D341Med (cell line): ENCODE data around the gene VILL.

Experiments used
- DNase-seq: peaks from one replicate; pipeline ENCODE4 v3.0.0; 2012; ENCODE audit warnings: low spot score

The VILL gene

DNA sequence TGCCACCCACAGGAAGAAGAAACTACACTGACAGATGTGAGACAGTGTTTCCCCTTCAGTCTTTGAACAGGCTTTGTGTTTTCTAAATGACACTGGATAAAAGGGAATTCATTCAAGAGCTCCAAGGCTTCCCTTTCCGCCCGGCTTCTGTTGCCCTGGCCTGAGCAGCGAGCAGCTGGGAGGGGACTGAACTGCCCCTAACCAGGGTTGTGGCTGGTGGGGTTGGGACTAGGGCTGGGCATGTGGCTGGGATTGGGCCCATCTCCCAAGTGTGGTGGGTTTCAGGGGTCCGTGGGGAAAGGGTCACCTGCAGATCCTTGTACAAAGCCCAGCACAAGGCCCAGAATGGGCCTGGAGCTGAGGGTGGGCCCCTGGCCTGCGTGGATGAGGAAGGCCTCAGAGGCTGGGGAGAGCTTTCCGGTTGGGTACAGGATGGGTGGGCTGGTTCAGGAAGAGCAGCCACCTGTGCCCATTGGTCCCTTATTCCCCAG, 10.4 kb downstream of the VILL start:
- DNase-seq, result no peak

GRCh38 chr3:38001456-38002081, 11.0 kb downstream of the VILL start:
- DNase-seq, result no peak

DNA sequence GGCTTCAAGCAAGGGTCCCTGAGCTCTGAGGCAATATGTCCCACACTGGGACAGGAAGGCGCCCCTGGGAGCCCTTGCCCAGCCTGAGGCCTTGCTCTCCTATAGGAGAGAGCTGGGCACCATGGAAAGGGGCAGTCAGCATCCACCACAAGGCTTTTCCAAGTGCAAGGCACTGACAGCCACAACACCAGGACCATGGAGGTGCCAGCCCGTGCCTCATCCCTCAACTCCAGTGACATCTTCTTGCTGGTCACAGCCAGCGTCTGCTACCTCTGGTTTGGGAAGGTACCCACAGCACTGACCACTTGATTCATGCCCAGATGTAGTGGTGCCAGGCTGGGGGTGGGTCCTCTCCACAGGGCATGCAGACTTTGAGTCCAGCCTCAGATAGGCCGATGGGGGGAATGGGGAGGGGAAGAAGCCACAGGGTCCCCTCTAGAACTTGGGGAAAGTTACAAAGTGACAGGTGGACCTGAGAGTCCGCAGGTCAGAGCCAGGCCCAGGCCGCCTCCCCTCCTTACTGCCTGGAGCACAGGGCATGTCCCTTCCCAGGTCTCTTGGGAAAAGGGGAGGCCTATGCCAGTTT, 11.8 kb downstream of the VILL start:
- DNase-seq, result no peak

- no peak for DNase-seq
These were observed 12.4 kb downstream of the VILL start for GRCh38 chr3:38002940-38003339.

GRCh38 chr3:38003371-38003816, 12.8 kb downstream of the VILL start:
- peak; percentile 82 for DNase-seq

- no peak for DNase-seq
These were observed 13.3 kb downstream of the VILL start for GRCh38 chr3:38003817-38004414.

DNA sequence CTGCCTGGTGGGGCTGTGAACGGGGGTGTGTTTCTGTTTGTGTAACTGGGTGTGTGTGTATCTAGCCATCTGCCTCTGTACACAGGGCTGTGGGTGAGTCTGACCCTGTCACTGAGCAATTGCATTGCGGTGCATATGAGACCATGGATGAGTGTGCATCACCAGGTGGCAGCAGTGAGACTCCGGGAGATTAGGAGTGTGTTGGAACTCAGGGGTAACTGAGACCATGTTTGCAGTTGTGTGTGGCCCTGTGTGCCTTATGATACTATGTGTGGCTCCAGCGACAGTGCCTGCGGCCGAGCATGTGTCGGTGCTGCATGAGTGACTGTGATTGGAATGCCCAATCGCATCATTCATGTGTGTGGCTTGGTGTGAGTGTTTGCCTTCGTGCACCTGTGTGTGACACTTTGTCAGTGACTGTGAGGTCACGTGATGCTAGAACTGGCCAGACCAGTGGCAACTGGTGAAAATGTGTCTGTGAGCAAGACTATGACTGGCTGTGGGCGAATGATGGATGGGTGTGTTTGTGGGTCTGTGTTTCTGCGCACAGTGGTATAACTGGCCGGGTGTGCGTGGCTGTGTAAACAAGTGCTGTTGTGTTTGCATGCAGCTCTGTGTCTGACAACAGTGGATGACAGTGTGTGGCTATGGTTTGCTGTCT, 14.0 kb downstream of the VILL start:
- peak; percentile 78 for DNase-seq

- no peak for DNase-seq
These were observed 14.8 kb downstream of the VILL start for GRCh38 chr3:38005076-38006020.

- DNase-seq, result no peak
These were observed 15.4 kb downstream of the VILL start for GRCh38 chr3:38006031-38006430.

DNA sequence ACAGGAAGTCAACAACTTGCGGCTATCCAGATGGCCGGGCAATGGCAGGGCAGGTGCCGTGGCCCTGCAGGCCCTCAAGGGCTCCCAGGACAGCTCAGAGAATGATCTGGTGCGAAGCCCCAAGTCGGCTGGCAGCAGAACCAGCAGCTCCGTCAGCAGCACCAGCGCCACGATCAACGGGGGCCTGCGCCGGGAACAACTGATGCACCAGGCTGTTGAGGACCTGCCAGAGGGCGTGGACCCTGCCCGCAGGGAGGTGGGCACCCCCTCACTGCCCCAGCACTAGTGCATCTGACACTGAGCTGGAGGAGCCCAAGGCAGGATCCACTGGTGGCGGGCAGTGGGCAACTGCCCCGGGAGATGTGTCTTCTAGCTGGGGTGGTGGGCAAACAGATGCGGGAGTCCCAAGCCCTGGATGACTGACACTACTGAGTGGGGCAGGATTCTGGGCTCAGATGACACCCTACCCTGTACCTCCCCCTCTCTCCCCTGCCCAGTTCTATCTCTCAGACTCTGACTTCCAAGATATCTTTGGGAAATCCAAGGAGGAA, 15.9 kb downstream of the VILL start:
- no peak for DNase-seq

GRCh38 chr3:38007754-38008090, 17.1 kb downstream of the VILL start:
- no peak for DNase-seq

DNA sequence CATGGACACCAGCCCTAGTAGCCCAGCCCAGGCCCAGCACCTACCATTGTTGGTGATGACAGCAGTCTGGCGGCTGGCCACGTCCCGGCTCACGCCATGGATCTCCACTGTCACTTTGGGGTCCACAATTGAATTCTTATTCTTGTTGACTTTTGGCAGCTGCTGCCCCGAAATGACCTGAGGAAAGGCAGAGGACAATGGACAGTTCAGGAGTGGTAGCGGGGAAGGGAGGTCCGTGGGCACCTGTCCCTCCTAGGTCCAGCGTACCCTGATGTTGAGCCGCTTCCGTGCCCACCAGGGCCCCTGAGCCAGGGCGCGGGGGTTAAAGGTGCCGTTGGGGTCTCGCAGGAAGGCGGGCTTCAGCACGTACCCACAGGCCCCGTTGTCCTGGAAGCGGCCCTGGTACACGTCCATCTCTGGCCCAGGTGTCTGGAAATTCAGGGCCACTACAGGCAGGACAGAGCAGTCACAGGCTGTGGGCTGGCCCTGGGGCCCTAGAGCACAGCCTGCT, 17.7 kb downstream of the VILL start:
- no peak for DNase-seq

DNA sequence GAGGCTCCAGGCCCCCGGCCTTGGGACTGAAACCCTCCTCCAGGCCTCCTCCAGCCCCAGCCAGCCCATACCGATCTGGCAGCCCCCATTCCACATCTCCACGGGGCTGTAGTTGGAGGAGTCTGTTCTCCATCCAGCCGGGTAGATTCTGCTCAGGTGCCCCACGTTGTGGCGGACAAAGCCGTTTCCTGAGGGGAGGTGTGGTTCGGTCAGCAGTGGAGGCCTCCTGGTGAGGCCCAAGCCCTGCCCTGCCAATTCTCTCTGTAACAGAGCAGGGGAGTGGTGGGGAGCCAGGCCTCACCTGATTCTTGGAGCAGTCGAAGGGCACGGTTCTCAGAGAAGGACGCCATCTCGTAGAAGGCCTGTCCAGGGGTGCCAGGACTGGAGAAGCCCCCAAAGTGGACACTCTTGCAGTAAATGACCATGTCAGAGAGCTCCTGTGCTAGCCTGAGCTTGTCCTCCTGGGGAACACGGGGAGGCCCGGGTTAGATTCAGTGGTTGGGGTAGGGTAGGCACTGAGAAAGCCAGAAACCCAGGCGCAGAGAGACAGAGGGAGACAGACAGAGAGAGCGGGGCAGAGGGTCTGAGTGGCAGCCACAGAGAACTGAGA, 18.5 kb downstream of the VILL start:
- no peak for DNase-seq

DNA sequence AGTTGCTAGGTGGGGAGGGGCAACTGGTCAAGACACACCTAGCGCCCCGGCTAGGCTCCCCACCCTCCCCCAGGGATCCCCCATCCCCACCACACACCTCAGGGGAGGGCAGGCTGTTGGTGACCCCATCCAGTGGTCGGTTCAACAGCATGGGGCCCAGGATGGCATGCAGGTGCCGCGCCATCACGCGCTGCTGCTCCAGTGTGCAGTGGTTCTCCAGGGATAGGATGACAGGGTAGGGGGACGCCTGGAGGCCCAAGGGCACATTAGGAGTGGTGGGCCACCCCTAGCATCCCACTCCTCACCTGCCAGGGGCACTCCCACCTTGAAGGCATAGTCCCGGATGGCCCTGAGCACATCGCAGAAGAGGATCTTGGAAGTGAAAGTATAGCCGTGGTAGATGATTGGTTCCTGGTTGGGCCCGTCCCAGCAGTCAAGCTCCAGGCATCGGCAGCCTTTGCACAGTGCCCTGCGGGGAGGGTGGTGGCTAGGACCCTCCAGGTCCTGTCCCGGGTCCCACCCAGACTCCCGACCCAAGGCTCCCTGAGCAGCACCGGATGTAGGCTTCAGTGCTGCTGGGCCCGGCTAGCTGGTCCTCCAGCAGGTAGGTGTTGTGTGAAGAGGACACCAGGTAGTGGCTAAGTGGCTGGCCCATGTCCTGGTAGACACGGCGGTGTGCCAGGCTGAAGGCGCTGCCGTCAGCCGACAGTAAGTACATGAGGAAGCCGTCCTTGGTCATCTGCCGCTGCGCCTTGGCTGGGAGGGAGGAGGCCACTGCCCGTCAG, 19.4 kb downstream of the VILL start:
- no peak for DNase-seq

- DNase-seq, result no peak
These were observed 20.5 kb downstream of the VILL start for GRCh38 chr3:38011111-38011510.

DNA sequence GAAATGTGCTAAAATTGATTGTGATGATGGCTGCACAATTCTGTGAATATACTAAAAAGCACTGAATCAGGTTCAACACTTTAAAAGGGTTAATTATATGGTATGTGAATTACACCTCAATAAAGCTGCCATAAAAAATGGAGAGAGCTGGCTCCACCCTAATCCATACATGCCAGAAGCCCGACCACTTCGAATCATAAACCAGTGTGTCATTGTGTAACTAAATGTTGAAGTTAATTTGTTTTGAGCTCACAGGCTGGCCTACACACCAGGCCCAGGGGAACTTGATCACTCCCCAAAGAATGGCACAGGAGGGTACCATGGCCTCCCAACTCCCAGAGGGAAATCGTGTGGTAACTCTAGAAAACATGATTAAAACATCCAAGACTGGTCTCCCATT, 24.9 kb downstream of the VILL start:
- no peak for DNase-seq

- DNase-seq, result no peak
These were observed 25.4 kb downstream of the VILL start for GRCh38 chr3:38015984-38016383.

DNA sequence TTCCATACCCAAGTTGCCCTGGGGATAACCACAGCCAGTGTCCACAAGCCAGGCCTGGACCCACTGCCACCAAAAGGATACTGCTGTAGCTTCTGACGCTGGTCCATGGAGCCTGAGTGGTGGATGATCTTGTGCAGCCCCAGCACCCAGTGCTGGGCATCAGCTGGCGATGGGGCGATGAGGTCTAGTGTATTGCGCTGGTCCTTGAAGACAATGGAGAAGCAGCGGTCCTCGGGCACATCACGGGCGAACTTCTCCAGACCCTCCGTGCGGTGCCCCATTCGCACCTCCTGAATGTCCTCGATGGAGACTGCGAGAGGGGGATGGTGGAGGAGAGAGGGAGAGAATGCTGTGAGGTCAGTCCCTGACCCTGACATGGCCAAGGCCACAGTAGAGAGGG, 25.8 kb downstream of the VILL start:
- DNase-seq, result no peak

DNA sequence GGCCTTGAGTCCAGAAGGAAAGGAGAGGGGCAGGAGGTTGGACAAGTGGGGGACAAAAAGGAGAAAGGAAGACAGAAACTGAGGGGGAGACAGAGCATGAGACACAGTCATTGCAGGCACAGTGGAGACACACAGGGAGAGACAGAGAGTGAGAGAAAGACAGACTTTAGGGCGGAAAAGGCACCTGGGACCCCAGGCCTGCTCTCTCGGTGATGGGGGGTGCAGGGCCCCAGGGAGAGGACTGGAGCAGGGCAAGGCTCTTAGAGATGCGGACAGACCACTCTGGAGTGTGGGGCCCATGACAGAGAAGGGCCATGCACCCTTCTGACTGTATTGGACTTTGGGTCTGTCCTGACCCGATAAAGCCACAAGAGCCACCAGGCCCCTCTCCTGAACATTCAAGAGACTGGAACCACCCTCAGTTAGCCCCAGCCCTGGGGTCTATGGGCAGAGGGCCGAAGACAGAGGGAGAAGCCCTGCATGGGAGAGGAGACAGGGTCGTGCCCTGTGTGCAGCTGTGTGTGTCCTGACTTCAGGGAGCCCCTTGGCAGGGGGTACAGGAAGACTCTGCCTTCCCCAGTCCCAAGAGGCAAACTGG, 26.4 kb downstream of the VILL start:
- no peak for DNase-seq
